Stomach (tissue), 9 donors: Measurements from ENCODE around the gene ZCWPW1. TPM values are rescaled to one million over a fixed set of nuclear protein-coding genes. Genes with fewer than 3 reads are reported as not detected.
"Not testable (repeated sequence)": the region's sequence is repeated elsewhere in the genome, so short reads cannot be mapped to it uniquely, and the experiment has no call there.

Source experiments
- DNase-seq, 2 donors: peaks; one replicate each; pipeline versions ENCODE4 v3.0.0 to v3.0.0-alpha.2; 2013 to 2019
- H3K27ac ChIP-seq, 5 donors: fragments of 200-600 bp in 4 of 5; sonication (generic) in 4 of 5; one replicate each; pipeline ENCODE4 v1.5.1; 2013 to 2019; ENCODE audit warnings: mild to moderate bottlenecking in 1 of 5, moderate library complexity in 1 of 5
- H3K27me3 ChIP-seq, 3 donors: fragments of 200-600 bp; sonication (generic); one replicate each; pipeline ENCODE4 v1.5.1; 2017 to 2019; ENCODE audit warnings: mixed run types in 1 of 3
- H3K36me3 ChIP-seq, 4 donors: fragments of 200-600 bp; sonication (generic); 1 replicate in 3 of 4; 2 replicates in 1 of 4; pipeline ENCODE4 v1.5.1; 2016 to 2019
- H3K4me1 ChIP-seq, 4 donors: fragments of 200-600 bp; sonication (generic); one replicate each; pipeline ENCODE4 v1.5.1; 2016 to 2019
- H3K4me3 ChIP-seq, 4 donors: fragments of 200-600 bp; sonication (generic) in 3 of 4; one replicate each; pipeline ENCODE4 v1.5.1; 2016 to 2019; ENCODE audit warnings: mild to moderate bottlenecking in 1 of 4
- H3K9me3 ChIP-seq, 4 donors: fragments of 200-600 bp; sonication (generic); one replicate each; pipeline ENCODE4 v1.5.1; 2016 to 2019
- CTCF ChIP-seq, 7 experiments: fragments of 450-650 bp in 4 of 7; fragments of 200-600 bp in 3 of 7; sonication (generic) in 3 of 7; IDR thresholded peaks; one replicate each; pipeline ENCODE4 v1.5.1; 2016 to 2019; ENCODE audit warnings: antibody characterized with exemption in 7 of 7, control low read depth in 2 of 7, mild to moderate bottlenecking in 1 of 7
- EP300 ChIP-seq: sonication (generic); formaldehyde crosslinking; IDR thresholded peaks from one replicate; pipeline ENCODE4 v1.6.1; 2017; ENCODE audit warnings: antibody characterized with exemption
- POLR2A ChIP-seq, 4 donors: fragments of 450-650 bp; IDR thresholded peaks; one replicate each; pipeline ENCODE4 v1.6.1; 2016; ENCODE audit warnings: antibody characterized with exemption in 4 of 4, control low read depth in 2 of 4, mild to moderate bottlenecking in 1 of 4, moderate library complexity in 1 of 4
- POLR2AphosphoS5 ChIP-seq, 3 donors: sonication (generic); formaldehyde crosslinking; IDR thresholded peaks; one replicate each; pipeline ENCODE4 v1.6.1; 2016; ENCODE audit warnings: antibody characterized with exemption in 3 of 3
- WGBS, 5 donors: extraction: QIAGEN DNeasy Blood & Tissue Kit in 3 of 5; methylation state at CpG; one replicate each; pipeline versions ENCODE4 v1.1.5 to v1.1.7; 2013 to 2018; 5-methylcytosine and 5-hydroxymethylcytosine counted together
- intact Hi-C: fragments of 100-400 bp; cut with DNase I; formaldehyde crosslinking; loops from one replicate; pipeline ENCODE4 v1.15.1; 2023; ENCODE audit warnings: low total_unique reads
- polyA plus RNA-seq, 3 donors: library from polyadenylated mRNA; stranded (reverse); fragments of 200-250 nt; gene quantifications; one replicate each; pipeline ENCODE4 v1.2.3, GENCODE V29; 2013
- total RNA-seq, 5 donors: library from RNA; depleted of rRNA; stranded (reverse); fragments of >200 nt; gene quantifications; one replicate each; pipeline versions ENCODE4 v1.1.0 to v1.2.3, GENCODE V29; 2014 to 2016
- donor health status: healthy with polysubstance abuse.
- donor health status: Bipolar disorder and iron deficiency.
- donor health status: healthy.

The ZCWPW1 gene
- total and polyA plus RNA-seq, 8 donors: 0.89 to 44.3 (median 5.2) TPM; not detected in 1

GRCh38 chr7:100449190-100449795 is 20.8 kb upstream of the ZCWPW1 start:
- WGBS, 5 donors: 86 to 91% (median 86%) methylated on average over 13 of the region's 13 CpGs
- TF ChIP-seq POLR2A (IDR thresholded peaks at IDR 0.05): no peak

GRCh38 chr7:100447363-100447762 is 18.9 kb upstream of the ZCWPW1 start:
- H3K9me3 ChIP-seq, H3K27me3 ChIP-seq, H3K27ac ChIP-seq, H3K4me3 ChIP-seq, H3K36me3 ChIP-seq, intact Hi-C loops, DNase-seq: not testable (repeated sequence)
- peaks cover 0 to 24% (median 16%) of the 10 kb centered on the region in 4 donors for H3K4me1 ChIP-seq
- 94 to 98% (median 96%) methylated on average over 8 of the region's 8 CpGs for WGBS, 5 donors

More at GRCh38 chr7:100449190-100449795, 20.8 kb upstream of the ZCWPW1 start:
- no peaks in the 10 kb centered on the region for H3K27me3 ChIP-seq
- peaks cover 0 to 23% (median 16%) of the 10 kb centered on the region in 4 donors for H3K4me1 ChIP-seq
- no peak overlapping the region for H3K4me3 ChIP-seq
- H3K36me3 ChIP-seq: no peaks in the 10 kb centered on the region
- no peak for DNase-seq
- peak overlapping the region in 1 of 5 donors; percentile 90 for H3K27ac ChIP-seq
- intact Hi-C loops: no loop called here
- H3K9me3 ChIP-seq: no peaks in the 10 kb centered on the region

GRCh38 chr7:100446040-100446439 is 17.5 kb upstream of the ZCWPW1 start:
- no peaks in the 10 kb centered on the region for H3K27me3 ChIP-seq
- H3K27ac ChIP-seq: no peak overlapping the region
- no peaks in the 10 kb centered on the region for H3K36me3 ChIP-seq
- H3K9me3 ChIP-seq: no peaks in the 10 kb centered on the region
- intact Hi-C loops: no loop called here
- no peak overlapping the region for H3K4me3 ChIP-seq
- TF ChIP-seq POLR2A (IDR thresholded peaks at IDR 0.05): no peak
- no peak for TF ChIP-seq EP300
- TF ChIP-seq CTCF (IDR thresholded peaks at IDR 0.05): no peak
- no peak for TF ChIP-seq POLR2AphosphoS5 (IDR thresholded peaks at IDR 0.05)
- no peak for DNase-seq
- 60 to 80% (median 73%) methylated on average over 2 of the region's 2 CpGs for WGBS, 5 donors
- peaks cover 0 to 24% (median 16%) of the 10 kb centered on the region in 4 donors for H3K4me1 ChIP-seq

GRCh38 chr7:100444311-100445278 is 16.1 kb upstream of the ZCWPW1 start:
- H3K9me3 ChIP-seq: no peaks in the 10 kb centered on the region
- H3K4me1 ChIP-seq: peaks cover 0 to 10% (median 7%) of the 10 kb centered on the region in 4 donors
- peak overlapping the region in 4 of 5 donors; percentile 19 to 58 (median 52) for H3K27ac ChIP-seq
- peak in 1 of 2 donors; percentile 78 for DNase-seq
- no peak overlapping the region for H3K4me3 ChIP-seq
- WGBS, 5 donors: 41 to 46% (median 46%) methylated on average over 14 of the region's 14 CpGs
- no peaks in the 10 kb centered on the region for H3K36me3 ChIP-seq
- TF ChIP-seq EP300: no peak
- no peak for TF ChIP-seq POLR2A (IDR thresholded peaks at IDR 0.05)
- TF ChIP-seq POLR2AphosphoS5 (IDR thresholded peaks at IDR 0.05): peak in 1 of 3 donors; percentile 38
- TF ChIP-seq CTCF (IDR thresholded peaks at IDR 0.05): no peak
- H3K27me3 ChIP-seq: no peaks in the 10 kb centered on the region
- intact Hi-C loops: no loop called here

GRCh38 chr7:100443096-100443840 is 14.8 kb upstream of the ZCWPW1 start:
- peaks cover 0 to 9% (median 7%) of the 10 kb centered on the region in 4 donors for H3K4me1 ChIP-seq
- no peaks in the 10 kb centered on the region for H3K36me3 ChIP-seq
- no peak overlapping the region for H3K4me3 ChIP-seq
- DNase-seq: no peak
- no peaks in the 10 kb centered on the region for H3K27me3 ChIP-seq
- TF ChIP-seq CTCF (IDR thresholded peaks at IDR 0.05) (no peak), POLR2A (IDR thresholded peaks at IDR 0.05) (no peak), POLR2AphosphoS5 (IDR thresholded peaks at IDR 0.05) (no peak), EP300 (no peak)
- H3K27ac ChIP-seq: peak overlapping the region in 3 of 5 donors; percentile 49 to 58 (median 51)
- intact Hi-C loops: no loop called here
- no peaks in the 10 kb centered on the region for H3K9me3 ChIP-seq
- WGBS, 5 donors: 79 to 93% (median 85%) methylated on average over 9 of the region's 9 CpGs
